ENCODE measurements around the gene ADAMTSL3.

The ADAMTSL3 gene

GRCh38 chr15:83844742-83845141 is 190.8 kb downstream of the ADAMTSL3 start:
- no peak for DNase-seq

DNA sequence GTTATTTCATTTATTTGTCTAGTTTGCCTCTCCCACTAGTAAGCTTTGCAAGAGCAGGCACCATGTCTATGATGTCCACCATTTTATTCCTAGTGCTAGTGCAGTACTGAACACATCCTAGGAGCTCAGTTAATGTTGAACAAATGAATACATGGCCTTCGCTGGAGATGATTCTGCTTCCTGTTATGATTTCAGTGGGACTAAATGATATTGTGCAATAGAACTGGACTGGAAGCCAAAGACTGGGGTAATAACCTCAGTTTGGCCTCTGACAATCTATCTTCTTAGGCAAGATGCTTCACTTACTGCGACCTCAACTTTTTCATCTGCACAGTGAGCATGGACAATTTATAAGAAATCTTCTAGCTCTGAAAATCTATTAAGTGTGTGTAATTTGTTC is 191.3 kb downstream of the ADAMTSL3 start:
- DNase-seq = no peak

DNA sequence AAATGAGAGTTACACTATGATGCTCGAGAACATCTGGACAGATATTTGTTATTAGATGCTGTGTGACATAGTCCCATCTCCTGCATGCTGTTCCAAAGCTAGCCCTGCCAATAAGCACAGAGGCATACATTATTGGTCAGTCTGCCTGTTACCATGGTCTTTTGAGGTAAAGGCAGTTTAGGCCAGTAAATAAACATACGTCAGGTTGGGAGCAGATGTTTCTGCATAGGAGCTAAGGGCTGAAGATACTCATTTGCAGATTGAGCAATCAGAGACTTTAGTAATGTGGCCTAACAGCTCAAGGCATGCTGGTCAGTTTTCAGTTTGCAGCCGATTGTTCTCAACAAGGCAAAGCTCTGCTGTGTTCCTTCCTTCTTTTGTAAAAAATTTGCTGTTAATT is 192.9 kb downstream of the ADAMTSL3 start:
- no peak for DNase-seq

- DNase-seq = no peak
These were observed 194.6 kb downstream of the ADAMTSL3 start for GRCh38 chr15:83848315-83849050.

GRCh38 chr15:83850015-83850414 is 196.1 kb downstream of the ADAMTSL3 start:
- DNase-seq = no peak

- DNase-seq = no peak
These were observed 196.8 kb downstream of the ADAMTSL3 start for GRCh38 chr15:83850501-83851245.

- DNase-seq = no peak
These were observed 199.3 kb downstream of the ADAMTSL3 start for GRCh38 chr15:83853232-83853631.

DNA sequence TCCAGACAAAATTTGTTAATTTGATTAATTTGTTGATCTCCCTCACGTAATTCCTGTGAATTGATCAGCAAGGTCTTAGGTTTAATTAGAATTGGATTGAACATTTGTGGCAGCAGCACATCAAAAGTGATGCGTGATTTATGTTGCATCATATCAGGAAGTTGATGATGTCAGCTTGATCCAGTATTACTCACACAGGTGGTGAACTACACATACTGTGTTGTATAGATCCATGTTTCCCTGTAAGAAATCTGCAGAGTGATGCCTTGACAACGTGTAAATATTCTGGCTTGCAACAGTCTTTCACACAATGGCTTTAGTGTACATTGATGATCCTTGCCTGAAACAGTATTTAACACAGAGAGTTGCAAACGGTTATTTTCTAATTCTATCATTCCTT is 200.4 kb downstream of the ADAMTSL3 start:
- DNase-seq = no peak

- no peak for DNase-seq
These were observed 201.2 kb downstream of the ADAMTSL3 start for GRCh38 chr15:83854950-83855707.

DNA sequence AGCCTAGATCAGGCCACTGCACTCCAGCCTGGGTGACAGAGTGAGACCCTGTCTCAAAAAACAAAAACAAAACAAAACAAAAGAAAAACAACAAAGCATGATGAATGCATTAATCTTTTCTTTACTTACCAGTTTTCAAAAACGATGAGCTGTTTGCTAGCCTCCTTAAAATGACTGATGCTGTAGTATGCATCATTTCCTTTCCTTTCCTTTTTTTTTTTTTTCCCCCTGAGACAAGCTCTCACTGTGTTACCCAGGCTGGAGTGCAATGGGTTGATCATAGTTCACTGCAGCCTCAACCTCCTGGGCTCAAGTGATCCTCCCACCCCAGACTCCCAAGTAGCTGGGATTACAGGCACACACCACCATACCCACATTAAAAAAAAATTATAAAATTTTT is 202.0 kb downstream of the ADAMTSL3 start:
- DNase-seq = no peak

DNA sequence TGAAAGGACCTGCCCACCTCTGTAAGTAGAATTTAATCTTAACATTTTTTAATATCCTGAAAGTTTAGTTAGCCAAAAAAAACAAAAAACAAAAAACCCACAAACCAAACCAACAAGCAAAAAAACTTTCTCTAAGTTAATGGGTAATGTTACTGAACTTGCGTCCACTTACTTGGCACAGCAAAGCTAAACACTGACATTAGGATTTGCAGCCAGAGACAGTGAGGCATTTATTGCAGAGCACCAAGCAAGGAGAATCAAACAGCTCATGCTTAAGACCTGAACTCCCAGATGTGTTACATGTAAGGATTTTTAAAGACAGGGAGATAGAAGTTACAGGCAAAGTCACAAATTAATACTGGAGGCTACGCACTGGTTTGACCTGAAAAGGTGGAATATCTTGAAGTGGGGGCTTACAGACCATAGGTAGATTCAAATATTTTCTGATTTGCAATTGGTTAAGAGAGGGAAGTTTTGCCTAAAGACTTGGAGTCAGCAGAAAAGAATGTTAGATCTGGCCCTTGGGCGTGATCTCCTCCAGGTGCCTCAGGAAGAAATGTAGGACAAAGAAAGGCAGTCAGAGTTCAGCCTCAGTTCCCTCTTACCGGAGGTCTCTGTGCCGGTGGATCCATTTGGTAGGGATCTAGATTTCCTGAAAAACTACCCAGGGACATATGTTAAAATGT is 205.0 kb downstream of the ADAMTSL3 start:
- no peak for DNase-seq

DNA sequence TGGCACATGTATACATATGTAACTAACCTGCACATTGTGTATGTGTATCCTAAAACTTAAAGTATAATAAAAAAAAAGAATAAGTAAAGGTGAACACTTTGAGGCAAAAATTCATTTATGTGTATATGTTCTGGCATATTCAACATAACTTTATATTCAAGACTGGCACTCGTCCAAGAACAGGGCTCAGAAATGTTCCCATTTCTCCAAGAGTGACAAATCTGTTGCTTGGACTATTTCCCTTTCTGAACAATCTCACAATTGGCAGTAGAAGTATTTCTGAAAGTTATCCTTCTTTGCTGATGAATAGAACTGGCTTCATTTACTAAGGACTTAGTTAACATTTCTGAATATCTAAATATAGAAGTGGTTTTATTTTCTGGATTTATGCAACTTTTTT is 212.8 kb downstream of the ADAMTSL3 start:
- DNase-seq = no peak

DNA sequence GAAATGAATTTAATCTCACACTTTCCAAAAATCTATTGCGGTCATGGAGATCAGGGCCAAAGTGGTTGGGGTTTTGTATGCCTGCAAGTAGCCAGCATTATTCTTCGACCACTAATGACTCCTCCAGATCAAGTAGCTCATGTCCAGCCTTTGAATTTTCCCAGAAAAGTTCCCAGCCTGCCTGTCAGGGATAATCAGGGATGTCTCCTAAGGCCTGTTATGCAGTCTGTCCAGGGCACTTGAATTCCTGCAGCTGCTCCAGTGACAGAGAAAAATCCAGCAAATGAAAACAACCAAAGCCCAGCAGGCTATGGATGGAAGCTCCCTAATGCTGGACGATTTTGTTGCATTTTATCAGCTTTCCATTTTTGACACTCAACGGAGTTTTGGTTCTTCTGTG is 215.4 kb downstream of the ADAMTSL3 start:
- DNase-seq = no peak

- no peak for DNase-seq
These were observed 218.1 kb downstream of the ADAMTSL3 start for GRCh38 chr15:83871808-83872559.

DNA sequence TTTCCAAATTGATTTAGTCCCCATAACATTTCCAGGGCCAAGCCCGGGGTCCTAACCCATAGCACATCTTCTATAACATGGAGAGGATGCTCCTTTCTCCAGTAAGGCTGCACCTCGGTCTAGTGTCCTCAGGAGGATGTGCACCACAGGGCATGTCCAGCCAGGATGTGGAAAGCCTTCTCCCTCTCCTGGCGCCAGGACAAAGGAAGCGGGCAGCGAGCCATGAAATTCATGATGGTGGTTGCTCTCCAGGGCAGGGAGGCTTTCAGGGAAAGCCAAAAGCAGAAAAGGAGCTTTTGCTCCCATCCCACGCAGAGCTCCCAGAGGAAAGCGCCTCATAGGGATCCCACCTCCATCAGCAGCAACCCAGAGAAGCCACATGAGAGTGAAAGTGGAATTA is 220.0 kb downstream of the ADAMTSL3 start:
- DNase-seq = no peak

DNA sequence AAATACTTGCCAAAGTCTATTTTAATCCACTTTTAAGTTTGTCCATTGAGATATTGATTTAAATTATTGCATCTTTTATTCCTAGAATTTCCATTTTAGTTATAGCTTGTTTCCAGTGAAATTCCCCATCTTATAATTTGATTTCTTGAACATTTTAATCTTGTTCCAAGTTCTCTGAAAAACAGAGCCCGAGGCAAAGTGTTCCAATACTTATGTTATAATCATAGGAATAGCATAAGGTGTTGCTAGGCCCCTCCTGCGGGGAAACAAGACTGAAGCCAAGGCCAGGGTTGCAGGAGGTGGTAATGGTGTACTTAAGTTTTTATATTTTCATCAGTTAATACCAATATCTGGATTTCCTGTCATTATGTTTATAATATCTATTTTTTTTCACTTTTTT is 226.6 kb downstream of the ADAMTSL3 start:
- no peak for DNase-seq

GRCh38 chr15:83881156-83881555 is 227.2 kb downstream of the ADAMTSL3 start:
- no peak for DNase-seq

DNA sequence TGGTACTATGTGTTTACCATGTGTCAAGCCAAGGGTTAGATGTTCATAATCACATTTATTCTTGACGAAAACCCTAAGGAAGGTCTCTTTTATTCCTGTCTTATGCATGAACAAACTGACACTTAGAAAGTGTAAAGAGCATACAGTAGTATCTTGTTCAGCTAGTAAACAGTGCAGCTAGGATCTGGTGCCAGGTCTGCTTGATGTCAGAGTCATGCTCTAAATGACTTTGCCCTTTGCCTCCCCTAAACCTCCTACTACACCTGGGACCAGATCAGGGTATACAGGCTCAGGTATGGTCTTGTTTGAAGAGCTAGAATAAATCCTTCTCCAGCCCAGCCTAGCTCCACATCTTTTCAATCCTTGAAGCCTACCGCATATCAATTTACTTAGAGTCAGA is 232.4 kb downstream of the ADAMTSL3 start:
- no peak for DNase-seq

GRCh38 chr15:83887404-83887803 is 233.5 kb downstream of the ADAMTSL3 start:
- DNase-seq = no peak

- no peak for DNase-seq
These were observed 234.0 kb downstream of the ADAMTSL3 start for GRCh38 chr15:83887961-83888360.

DNA sequence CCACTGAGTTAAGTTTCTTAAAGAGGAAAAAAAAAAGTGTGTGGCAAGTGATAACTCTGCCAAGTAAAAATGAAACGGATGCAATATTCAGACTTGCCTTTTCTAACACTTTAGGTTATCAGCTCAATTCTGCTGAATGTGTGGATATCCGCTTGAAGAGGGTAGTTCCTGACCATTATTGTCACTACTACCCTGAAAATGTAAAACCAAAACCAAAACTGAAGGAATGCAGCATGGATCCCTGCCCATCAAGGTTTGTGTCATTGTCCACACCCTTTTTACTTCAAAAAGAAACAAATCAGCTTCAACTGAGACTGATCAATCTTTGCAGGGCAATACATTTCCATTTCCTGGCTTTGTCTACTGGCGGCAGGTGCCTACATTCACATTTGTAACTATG is 236.1 kb downstream of the ADAMTSL3 start:
- DNase-seq = no peak

GRCh38 chr15:83890587-83890986 is 236.7 kb downstream of the ADAMTSL3 start:
- no peak for DNase-seq

Data from NCI-H1105 treated with DMSO at 0.1 percent for 48 hours (cell line).